HG03521 (cell line): Measurements from ENCODE around the gene LSR.
"Not testable (repeated sequence)": the region's sequence is repeated elsewhere in the genome, so short reads cannot be mapped to it uniquely, and the experiment has no call there.

Source experiments
- ATAC-seq: cut with Tn5 transposase; IDR thresholded peaks from one replicate; pipeline ENCODE4 v1.9.1; 2021; ENCODE audit warnings: mild to moderate bottlenecking, moderate library complexity; ENCODE audit not compliant: unreplicated experiment

LSR gene

GRCh38 chr19:35217649-35217990 lies 31.2 kb upstream of the LSR start:
- ATAC-seq, result no peak

GRCh38 chr19:35219008-35219407 lies 29.8 kb upstream of the LSR start:
- no peak for ATAC-seq

- ATAC-seq, result no peak
Measured at GRCh38 chr19:35220315-35220921, 28.4 kb upstream of the LSR start.

GRCh38 chr19:35220973-35221590 lies 27.7 kb upstream of the LSR start:
- ATAC-seq, result not testable (repeated sequence)

GRCh38 chr19:35222373-35223015 lies 26.3 kb upstream of the LSR start:
- ATAC-seq, result no peak

GRCh38 chr19:35223084-35223790 lies 25.6 kb upstream of the LSR start:
- no peak for ATAC-seq

- no peak for ATAC-seq
Measured at GRCh38 chr19:35223862-35224505, 24.8 kb upstream of the LSR start.

GRCh38 chr19:35224681-35225571 lies 23.9 kb upstream of the LSR start:
- ATAC-seq, result no peak

- ATAC-seq, result no peak
Measured at GRCh38 chr19:35225951-35226350, 22.9 kb upstream of the LSR start.

- no peak for ATAC-seq
Measured at GRCh38 chr19:35226748-35227147, 22.1 kb upstream of the LSR start.

- ATAC-seq, result no peak
Measured at GRCh38 chr19:35228177-35228930, 20.4 kb upstream of the LSR start, which contains the start of gene FAM187B. TSS of gene FAM187B (minus strand) at chr19:35228739. CDS start at chr19:35228680, 59 bp downstream.

GRCh38 chr19:35229601-35230000 lies 19.2 kb upstream of the LSR start:
- no peak for ATAC-seq

GRCh38 chr19:35231956-35232645 lies 16.7 kb upstream of the LSR start:
- no peak for ATAC-seq

GRCh38 chr19:35232912-35233311 lies 15.9 kb upstream of the LSR start:
- ATAC-seq, result no peak

- no peak for ATAC-seq
Measured at GRCh38 chr19:35236638-35237400, 12.0 kb upstream of the LSR start.

GRCh38 chr19:35239597-35239996 lies 9.2 kb upstream of the LSR start:
- ATAC-seq, result not testable (repeated sequence)

GRCh38 chr19:35240327-35240726 lies 8.5 kb upstream of the LSR start:
- no peak for ATAC-seq

- ATAC-seq, result no peak
Measured at GRCh38 chr19:35241417-35241816, 7.4 kb upstream of the LSR start.
